H9 (cell line): ENCODE measurements around the gene MDFIC2. TPM values are rescaled to one million over a fixed set of nuclear protein-coding genes. Genes with fewer than 3 reads are reported as not detected.

Experiments used
- DNase-seq: peaks from one replicate; pipeline ENCODE4 v3.0.0-alpha.2; 2017
- H2AFZ ChIP-seq: one replicate; pipeline ENCODE4 v1.6.1; 2013; ENCODE audit warnings: mild to moderate bottlenecking, low read length, control low read depth, moderate library complexity
- H2AK5ac ChIP-seq: 2 replicates; pipeline ENCODE4 v1.6.1; 2013; ENCODE audit warnings: low read length, control low read depth, mixed read lengths; ENCODE audit not compliant: insufficient read length
- H2BK120ac ChIP-seq: one replicate; pipeline ENCODE4 v1.6.1; 2013; ENCODE audit warnings: low read depth, mild to moderate bottlenecking, low read length, control low read depth, inconsistent platforms; ENCODE audit not compliant: poor library complexity, severe bottlenecking
- H2BK12ac ChIP-seq: 2 replicates; pipeline ENCODE4 v1.6.1; 2013; ENCODE audit warnings: low read length, control low read depth, mixed read lengths, low read depth; ENCODE audit not compliant: insufficient read length
- H2BK15ac ChIP-seq: 2 replicates; pipeline ENCODE4 v1.6.1; 2013; ENCODE audit warnings: low read depth, low read length, control low read depth
- H2BK20ac ChIP-seq: one replicate; pipeline ENCODE4 v1.6.1; 2013; ENCODE audit warnings: low read depth, mild to moderate bottlenecking, low read length, control low read depth, inconsistent platforms; ENCODE audit not compliant: poor library complexity, severe bottlenecking
- H2BK5ac ChIP-seq: 2 replicates; pipeline ENCODE4 v1.6.1; 2013; ENCODE audit warnings: low read length, control low read depth, mixed read lengths; ENCODE audit not compliant: insufficient read length
- H3K14ac ChIP-seq: 2 replicates; pipeline ENCODE4 v1.6.1; 2013; ENCODE audit warnings: low read length, control low read depth; ENCODE audit not compliant: insufficient read depth
- H3K18ac ChIP-seq: 2 replicates; pipeline ENCODE4 v1.6.1; 2013; ENCODE audit warnings: low read depth, mild to moderate bottlenecking, mixed read lengths, low read length, control low read depth; ENCODE audit not compliant: insufficient read length
- H3K23ac ChIP-seq: 2 replicates; pipeline ENCODE4 v1.6.1; 2013; ENCODE audit warnings: low read length, control low read depth, mixed read lengths, low read depth; ENCODE audit not compliant: insufficient read length
- H3K23me2 ChIP-seq: 2 replicates; pipeline ENCODE4 v1.6.1; 2013; ENCODE audit warnings: low read depth, mild to moderate bottlenecking, mixed read lengths, low read length, control low read depth; ENCODE audit not compliant: insufficient read length, poor library complexity, severe bottlenecking
- H3K27ac ChIP-seq: 2 replicates; pipeline ENCODE4 v1.5.1; 2013; ENCODE audit warnings: low read length, control low read depth, mixed read lengths, low read depth; ENCODE audit not compliant: insufficient read length
- H3K27me3 ChIP-seq: 2 replicates; pipeline ENCODE4 v1.6.1; 2013; ENCODE audit warnings: low read length, control low read depth, inconsistent platforms; ENCODE audit not compliant: insufficient read depth
- H3K4ac ChIP-seq: 2 replicates; pipeline ENCODE4 v1.6.1; 2013; ENCODE audit warnings: low read depth, mild to moderate bottlenecking, control low read depth, inconsistent platforms, low read length, moderate library complexity
- H3K4me1 ChIP-seq: 2 replicates; pipeline ENCODE4 v1.6.1; 2013; ENCODE audit warnings: low read length, control low read depth, inconsistent platforms; ENCODE audit not compliant: insufficient read depth
- H3K4me2 ChIP-seq: 2 replicates; pipeline ENCODE4 v1.6.1; 2013; ENCODE audit warnings: low read length, control low read depth, mixed read lengths; ENCODE audit not compliant: insufficient read length, insufficient read depth
- H3K56ac ChIP-seq: 2 replicates; pipeline ENCODE4 v1.6.1; 2013; ENCODE audit warnings: low read depth, mild to moderate bottlenecking, mixed read lengths, low read length, control low read depth; ENCODE audit not compliant: insufficient read length
- H3K79me1 ChIP-seq: 2 replicates; pipeline ENCODE4 v1.6.1; 2013; ENCODE audit warnings: low read depth, mild to moderate bottlenecking, moderate library complexity, low read length, control low read depth, inconsistent platforms; ENCODE audit not compliant: insufficient read depth, poor library complexity, severe bottlenecking
- H3K79me2 ChIP-seq: 2 replicates; pipeline ENCODE4 v1.6.1; 2013; ENCODE audit warnings: low read length, control low read depth, inconsistent platforms; ENCODE audit not compliant: insufficient read depth
- H3K9ac ChIP-seq: 2 replicates; pipeline ENCODE4 v1.6.1; 2013; ENCODE audit warnings: low read length, control low read depth, mixed read lengths; ENCODE audit not compliant: insufficient read length; ENCODE audit errors: extremely low read depth
- H3K9me3 ChIP-seq: one replicate; pipeline ENCODE4 v1.6.1; 2013; ENCODE audit warnings: low read depth, low read length, inconsistent platforms; ENCODE audit not compliant: control insufficient read depth
- H3T11ph ChIP-seq: one replicate; pipeline ENCODE4 v1.6.1; 2013; ENCODE audit warnings: mild to moderate bottlenecking, low read length, control low read depth, inconsistent platforms
- H4K20me1 ChIP-seq: one replicate; pipeline ENCODE4 v1.6.1; 2013; ENCODE audit not compliant: control insufficient read depth, insufficient read length, insufficient read depth
- H4K5ac ChIP-seq: 2 replicates; pipeline ENCODE4 v1.6.1; 2013; ENCODE audit warnings: low read depth, mild to moderate bottlenecking, mixed read lengths, low read length, control low read depth; ENCODE audit not compliant: insufficient read length
- H4K8ac ChIP-seq: replicated peaks from 2 replicates; pipeline ENCODE4 v1.6.1; 2013; ENCODE audit warnings: low read length, control low read depth, mixed read lengths, low read depth; ENCODE audit not compliant: insufficient read length
- H4K91ac ChIP-seq: 2 replicates; pipeline ENCODE4 v1.6.1; 2013; ENCODE audit warnings: low read depth, mild to moderate bottlenecking, moderate library complexity, mixed read lengths, low read length, control low read depth; ENCODE audit not compliant: insufficient read length
- H3K27ac Mint-ChIP-seq, 3 experiments: 2 replicates in 2 of 3; 3 replicates in 1 of 3; pipeline ENCODE4 v1.8.0; 2020 to 2021; ENCODE audit warnings: mixed read lengths in 3 of 3, mild to moderate bottlenecking in 1 of 3, moderate library complexity in 1 of 3
- H3K27me3 Mint-ChIP-seq: 2 replicates; pipeline ENCODE4 v1.8.0; 2021; ENCODE audit warnings: low read depth, mild to moderate bottlenecking, moderate library complexity, mixed read lengths
- H3K36me3 Mint-ChIP-seq, 3 experiments: 2 replicates in 2 of 3; 3 replicates in 1 of 3; pipeline ENCODE4 v1.8.0; 2020 to 2021; ENCODE audit warnings: low read depth in 3 of 3, mixed read lengths in 3 of 3; ENCODE audit not compliant: insufficient read depth in 1 of 3
- H3K4me1 Mint-ChIP-seq, 2 experiments: 2 replicates each; pipeline ENCODE4 v1.8.0; 2020; ENCODE audit warnings: mixed read lengths in 2 of 2
- H3K4me3 Mint-ChIP-seq, 2 experiments: 2 replicates in 1 of 2; 3 replicates in 1 of 2; pipeline ENCODE4 v1.8.0; 2020 to 2021; ENCODE audit warnings: mild to moderate bottlenecking in 2 of 2, mixed read lengths in 2 of 2, moderate library complexity in 1 of 2
- H3K9me3 Mint-ChIP-seq, 2 experiments: 2 replicates in 1 of 2; 3 replicates in 1 of 2; pipeline ENCODE4 v1.8.0; 2020; ENCODE audit warnings: mild to moderate bottlenecking in 2 of 2, mixed read lengths in 2 of 2, moderate library complexity in 1 of 2
- WGBS: extraction: QIAGEN DNeasy Blood & Tissue Kit; methylation state at CpG from one replicate; pipeline ENCODE4 v1.1.7; 2013; ENCODE audit warnings: missing lambda C conversion rate, low lambda C conversion rate, mixed read lengths; ENCODE audit not compliant: insufficient read length; ENCODE audit errors: extremely low coverage; 5-methylcytosine and 5-hydroxymethylcytosine counted together
- total RNA-seq: library from RNA; stranded (reverse); gene quantifications from 2 replicates; pipeline ENCODE4 v1.2.1, GENCODE V29; 2021
- TF ChIP-seq, protein P1 (sequence below): fragments of 200-600 bp; sonication (generic); conservative IDR thresholded peaks from 3 replicates; pipeline ENCODE4 v1.8.0; 2021; ENCODE audit warnings: antibody characterized with exemption, mild to moderate bottlenecking

The MDFIC2 gene
- total RNA-seq, 1 experiment from 2014 or later = not detected

DNA sequence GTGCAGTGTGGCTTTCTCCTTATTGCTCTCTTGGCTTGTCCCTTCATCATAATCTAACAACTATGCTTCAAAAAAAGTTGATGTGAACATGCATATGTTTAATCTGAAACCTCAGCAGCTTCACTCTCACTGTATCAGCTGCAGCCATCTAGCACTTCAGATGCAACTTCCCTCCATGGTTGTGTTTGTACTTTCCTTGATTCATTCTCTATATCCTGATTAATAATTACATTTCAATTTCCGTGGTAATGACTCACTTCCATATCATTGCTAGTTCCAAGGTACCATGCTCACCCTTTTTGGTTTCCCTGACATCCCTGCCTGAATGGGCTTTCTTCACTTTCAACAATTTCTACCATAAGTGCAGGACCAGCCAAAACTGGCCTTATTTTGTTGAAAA lies 51.2 kb downstream of the MDFIC2 start:
- H3K4me1 ChIP-seq = no peaks in the 10 kb centered on the region
- H2BK120ac ChIP-seq = no peak overlapping the region
- no peak overlapping the region for H2AK5ac ChIP-seq
- no peaks in the 10 kb centered on the region for H3K27me3 Mint-ChIP-seq
- no peaks in the 10 kb centered on the region for H3K4me1 Mint-ChIP-seq
- H3K4me2 ChIP-seq = no peak overlapping the region
- WGBS = no CpG with 5 or more reads among the region's 1 CpG
- no peak overlapping the region for H4K8ac ChIP-seq
- H4K20me1 ChIP-seq = no peaks in the 10 kb centered on the region
- H2BK12ac ChIP-seq = no peak overlapping the region
- no peak overlapping the region for H2BK20ac ChIP-seq
- H3K9ac ChIP-seq = no peak overlapping the region
- H3K27ac ChIP-seq = no peak overlapping the region
- H3K4me3 Mint-ChIP-seq = no peak overlapping the region
- no peak overlapping the region for H3K18ac ChIP-seq
- H2AFZ ChIP-seq = no peak overlapping the region
- H3K27me3 ChIP-seq = no peaks in the 10 kb centered on the region
- H3K23me2 ChIP-seq = no peaks in the 10 kb centered on the region
- H3K79me2 ChIP-seq = no peaks in the 10 kb centered on the region
- no peak overlapping the region for H3K4ac ChIP-seq
- H3K27ac Mint-ChIP-seq = peak overlapping the region in 1 of 3 experiments; percentile 33; a peak in 2 of 7 replicates
- TF ChIP-seq, protein P1, sequence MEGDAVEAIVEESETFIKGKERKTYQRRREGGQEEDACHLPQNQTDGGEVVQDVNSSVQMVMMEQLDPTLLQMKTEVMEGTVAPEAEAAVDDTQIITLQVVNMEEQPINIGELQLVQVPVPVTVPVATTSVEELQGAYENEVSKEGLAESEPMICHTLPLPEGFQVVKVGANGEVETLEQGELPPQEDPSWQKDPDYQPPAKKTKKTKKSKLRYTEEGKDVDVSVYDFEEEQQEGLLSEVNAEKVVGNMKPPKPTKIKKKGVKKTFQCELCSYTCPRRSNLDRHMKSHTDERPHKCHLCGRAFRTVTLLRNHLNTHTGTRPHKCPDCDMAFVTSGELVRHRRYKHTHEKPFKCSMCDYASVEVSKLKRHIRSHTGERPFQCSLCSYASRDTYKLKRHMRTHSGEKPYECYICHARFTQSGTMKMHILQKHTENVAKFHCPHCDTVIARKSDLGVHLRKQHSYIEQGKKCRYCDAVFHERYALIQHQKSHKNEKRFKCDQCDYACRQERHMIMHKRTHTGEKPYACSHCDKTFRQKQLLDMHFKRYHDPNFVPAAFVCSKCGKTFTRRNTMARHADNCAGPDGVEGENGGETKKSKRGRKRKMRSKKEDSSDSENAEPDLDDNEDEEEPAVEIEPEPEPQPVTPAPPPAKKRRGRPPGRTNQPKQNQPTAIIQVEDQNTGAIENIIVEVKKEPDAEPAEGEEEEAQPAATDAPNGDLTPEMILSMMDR = no peak
- H3K14ac ChIP-seq = no peak overlapping the region
- H3K23ac ChIP-seq = no peak overlapping the region
- H3K9me3 ChIP-seq = no peaks in the 10 kb centered on the region
- no peak overlapping the region for H3T11ph ChIP-seq
- H3K9me3 Mint-ChIP-seq = no peaks in the 10 kb centered on the region; a peak in 1 of 5 replicates
- no peaks in the 10 kb centered on the region for H3K79me1 ChIP-seq
- no peak overlapping the region for H4K91ac ChIP-seq
- H2BK15ac ChIP-seq = no peak overlapping the region
- no peak for DNase-seq
- no peak overlapping the region for H3K56ac ChIP-seq
- H4K5ac ChIP-seq = no peak overlapping the region
- H2BK5ac ChIP-seq = no peak overlapping the region
- H3K36me3 Mint-ChIP-seq = no peaks in the 10 kb centered on the region
